Activated CD8-positive, alpha-beta memory T cell treated with anti-CD3 and anti-CD28 coated beads, Interleukin-2, amount 50 U/mL, for 24 hours (primary cell): Measurements from ENCODE around the gene PHB1.

Experiments used
- DNase-seq: peaks from one replicate; pipeline ENCODE4 v3.0.0-alpha.2; 2020; ENCODE audit errors: extremely low read depth

Gene PHB1

DNA sequence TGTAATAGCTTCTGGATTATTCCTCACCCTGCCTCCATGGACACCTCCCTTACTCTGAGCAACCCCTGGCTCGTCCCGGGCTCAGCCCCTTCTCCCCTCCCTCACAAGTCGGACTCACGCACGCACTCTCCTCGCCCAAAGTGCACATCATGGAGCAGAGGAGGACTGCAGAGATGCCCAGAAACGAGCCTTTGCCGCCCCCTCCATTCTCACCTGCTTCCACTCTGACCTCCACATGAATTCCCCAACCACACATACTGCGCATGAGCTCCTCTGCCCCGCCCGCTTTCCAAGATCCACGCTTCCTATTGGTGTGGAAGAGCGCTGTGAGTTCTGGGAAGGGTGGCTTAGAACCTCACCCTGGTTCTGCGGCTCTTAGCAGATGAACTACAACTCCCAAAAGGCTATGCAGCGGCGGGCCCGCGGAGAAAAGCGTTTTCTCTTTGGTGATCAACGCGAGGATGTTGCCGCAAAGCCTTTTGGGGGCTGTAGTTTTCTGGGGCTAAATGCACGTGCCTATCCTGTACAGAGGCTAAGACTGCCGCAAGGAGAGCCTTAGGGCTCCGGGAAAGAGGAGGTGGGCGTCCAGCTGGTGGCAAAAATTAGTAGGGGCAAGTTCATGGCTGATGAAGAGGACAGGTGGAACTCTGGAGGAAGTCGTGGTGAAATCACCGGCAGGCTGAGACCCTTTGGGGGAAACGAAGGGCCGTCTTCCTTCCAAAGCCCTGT, at the start of gene PHB1:
Gene PHB1, minus strand, starts transcription at position 261 of the 729 bp plus-strand sequence. CDS start 1,618 bp downstream, outside the sequence.
- peak; percentile 89 for DNase-seq

DNA sequence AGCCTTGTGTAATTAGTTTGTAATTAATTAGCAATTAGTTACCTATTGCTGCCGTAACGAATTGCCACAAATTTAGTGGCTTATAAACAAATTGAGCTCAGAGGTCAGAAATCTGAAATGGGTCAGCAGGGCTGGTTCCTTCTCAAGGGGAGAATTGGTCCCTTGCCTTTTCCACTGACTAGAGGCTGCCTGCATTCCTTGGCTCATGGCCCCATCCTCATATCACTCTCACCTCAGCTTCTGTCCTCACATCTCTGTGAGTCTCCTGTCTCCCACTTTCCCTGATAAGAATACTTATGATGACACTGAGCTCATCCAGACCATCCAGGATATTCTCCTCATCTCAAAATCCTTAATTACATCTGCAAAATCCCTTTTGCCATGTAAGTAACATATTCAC, 49.4 kb upstream of the PHB1 start:
- DNase-seq = no peak

DNA sequence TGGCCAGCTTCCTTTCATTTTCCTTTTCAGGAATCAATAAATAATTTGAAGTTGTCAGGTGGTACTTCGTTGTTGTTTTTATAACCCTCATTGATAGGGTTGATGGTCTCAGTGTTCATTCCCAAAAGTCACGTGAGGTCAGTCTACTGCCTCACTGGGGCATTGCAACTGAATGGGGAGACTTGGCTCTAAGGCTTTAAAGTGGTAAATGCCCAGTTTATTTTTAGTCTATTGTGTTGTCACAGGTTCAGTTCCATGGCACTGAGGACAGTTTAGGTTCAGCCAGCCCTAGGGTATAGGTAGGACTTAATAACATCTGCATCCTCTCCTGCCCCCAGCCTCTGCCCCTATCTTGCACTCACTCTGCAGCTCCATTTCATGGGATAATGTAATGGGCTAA, 46.9 kb upstream of the PHB1 start:
- no peak for DNase-seq

DNA sequence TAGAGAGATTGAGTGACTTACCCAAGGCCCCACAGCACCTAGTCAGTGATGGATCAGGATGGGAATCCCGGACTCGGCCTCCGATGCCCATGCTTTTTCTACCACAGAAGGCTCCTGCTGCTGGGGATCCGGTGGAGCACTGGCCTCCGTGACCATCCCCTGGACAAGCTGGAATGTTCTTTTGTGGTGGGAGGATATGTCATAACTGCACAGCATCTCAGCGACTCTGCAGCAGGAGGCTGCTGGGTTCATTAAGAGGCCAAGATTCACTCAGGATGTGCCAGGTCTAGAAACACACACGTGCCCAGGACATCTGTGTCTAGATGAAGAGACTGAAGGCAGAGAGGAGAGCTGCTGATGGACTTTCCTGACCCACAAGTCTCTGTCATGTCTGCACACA, 45.7 kb upstream of the PHB1 start:
- no peak for DNase-seq

DNA sequence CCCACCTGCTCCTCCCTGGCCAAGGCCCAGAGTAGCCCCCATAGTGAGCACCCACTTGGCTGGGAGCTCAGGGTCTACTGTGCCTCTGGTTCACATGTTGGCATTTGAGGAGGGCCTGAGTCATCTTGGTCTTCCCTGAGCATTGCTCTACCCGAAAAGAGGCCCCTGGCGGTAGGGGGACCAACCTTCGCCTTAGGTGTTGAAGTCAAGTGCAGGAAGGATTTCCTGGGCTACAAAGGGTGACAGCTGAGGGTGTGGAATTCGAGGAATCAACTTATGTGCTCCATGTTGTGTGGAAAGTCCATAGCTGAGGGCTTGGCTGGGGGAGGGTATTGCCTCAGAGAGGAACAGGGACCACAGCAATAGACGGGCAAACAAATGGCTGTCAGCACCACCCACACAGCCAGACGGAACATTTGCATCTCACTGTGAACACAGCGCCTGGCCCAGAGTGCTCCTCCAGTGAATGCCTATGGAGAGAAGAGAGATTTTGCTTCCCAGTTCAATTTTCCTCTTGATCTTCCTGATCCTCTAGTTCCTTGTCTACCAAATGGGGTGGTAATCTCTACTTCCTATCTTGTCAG, 44.8 kb upstream of the PHB1 start:
- no peak for DNase-seq

DNA sequence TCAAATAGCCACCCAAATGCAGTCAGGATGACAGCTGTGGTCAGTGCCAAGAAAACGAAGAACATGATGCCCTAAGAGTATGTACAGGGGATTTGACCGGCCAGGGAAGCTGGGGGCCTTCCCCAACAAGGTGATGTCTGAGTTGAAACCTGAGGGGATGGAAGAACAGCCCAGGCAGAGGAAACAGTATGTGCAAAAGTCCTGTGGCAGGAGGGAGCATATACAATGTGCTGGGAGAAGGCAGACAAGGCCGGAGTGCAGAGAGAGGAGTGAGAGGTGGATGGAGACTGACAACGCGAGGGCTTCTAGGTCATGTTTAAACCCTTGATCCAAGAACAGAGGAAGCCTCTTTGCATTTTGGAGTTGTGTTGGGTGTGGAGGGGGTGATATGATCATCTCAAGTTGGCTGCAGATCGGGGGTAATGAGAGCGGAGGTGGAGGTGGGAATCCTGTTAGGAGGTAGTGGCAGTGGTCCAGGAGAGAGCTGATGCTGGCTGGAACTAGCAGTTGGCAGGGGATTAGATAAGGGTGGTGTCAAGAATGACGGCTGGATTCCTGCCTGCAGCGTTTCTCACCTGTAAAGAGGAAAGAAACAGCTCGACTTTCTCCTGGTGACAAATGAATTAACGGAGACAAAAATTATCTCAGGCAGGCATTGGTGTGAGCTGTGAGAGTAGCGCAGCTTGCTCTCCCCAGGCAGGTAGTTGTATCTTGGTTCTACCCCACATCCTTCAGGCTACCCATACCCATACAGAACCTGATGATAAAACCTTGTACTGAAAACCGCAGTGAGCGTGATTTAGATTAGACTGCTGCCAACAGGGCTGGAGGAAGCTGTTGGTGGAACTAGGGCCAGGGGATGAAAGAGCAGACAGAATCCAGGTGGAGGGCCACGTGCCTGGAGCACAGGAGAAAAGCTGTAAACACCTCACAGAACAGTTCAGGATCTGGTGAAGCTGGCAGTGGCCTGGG, 43.2 kb upstream of the PHB1 start:
- no peak for DNase-seq

DNA sequence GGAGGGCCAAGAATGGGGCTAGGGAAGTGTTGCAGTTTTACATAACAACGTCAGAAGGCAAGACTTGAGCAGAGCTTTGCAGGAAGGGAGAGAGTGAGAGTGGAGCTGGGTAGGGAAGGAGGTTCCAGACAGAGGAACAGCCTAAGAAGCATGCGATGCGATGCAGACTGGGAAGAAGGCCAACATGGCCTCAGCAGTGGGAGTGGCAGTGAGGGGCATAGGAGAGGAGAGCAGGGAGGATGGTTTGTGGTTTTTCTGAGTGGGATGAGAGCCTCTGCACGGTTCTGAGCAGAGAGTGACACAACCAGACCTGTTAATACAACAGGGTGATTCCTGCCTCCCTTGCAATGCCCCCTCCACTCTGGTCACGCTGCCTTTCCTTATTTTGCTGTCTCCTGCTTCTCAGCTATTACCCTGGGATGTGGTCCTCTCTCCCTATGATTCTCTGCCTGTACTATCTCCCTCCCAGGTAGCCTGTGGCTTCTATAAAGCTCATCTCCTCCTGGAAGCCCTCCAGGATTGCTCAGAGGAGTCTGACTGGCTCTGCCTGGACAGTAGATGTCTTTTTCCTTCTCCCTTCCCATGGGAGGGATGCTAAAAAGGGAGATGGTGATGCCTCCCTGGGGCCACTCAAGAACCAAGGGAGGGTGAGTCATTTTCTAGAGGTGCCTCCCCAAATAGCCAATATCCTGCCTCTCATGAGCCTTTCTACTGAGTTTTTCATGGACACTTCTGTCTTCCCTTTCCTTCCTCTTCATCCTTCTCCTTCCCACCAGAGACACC, 41.7 kb upstream of the PHB1 start:
- no peak for DNase-seq

DNA sequence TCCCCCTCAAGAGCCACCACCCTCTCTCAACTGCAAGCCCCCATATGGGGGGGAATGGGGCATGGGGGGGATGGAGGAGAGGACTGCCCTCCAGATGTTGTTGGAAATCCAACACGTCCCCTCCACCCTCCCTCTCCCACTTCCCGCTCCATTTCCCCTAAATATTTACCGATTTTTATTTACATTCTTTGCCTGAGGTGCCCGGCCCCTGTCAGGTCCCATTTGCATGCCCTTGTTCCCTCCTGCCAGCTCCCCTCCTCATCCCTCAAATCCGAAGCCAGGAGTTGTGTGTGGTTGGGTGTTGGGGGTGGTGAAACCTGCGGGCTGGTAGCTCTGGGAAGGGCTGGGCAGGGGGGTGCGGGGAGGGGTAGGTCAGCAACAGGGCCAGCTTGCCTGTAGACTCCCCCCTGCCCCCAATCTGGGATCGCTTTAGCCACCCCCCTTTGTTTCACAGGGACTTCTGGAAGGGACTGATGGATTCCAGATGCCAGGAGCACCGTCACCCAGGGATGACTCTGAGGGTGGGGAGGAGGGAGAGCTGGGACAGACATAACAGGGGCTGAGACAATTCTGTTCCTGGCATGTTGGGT, 40.7 kb upstream of the PHB1 start:
- no peak for DNase-seq

DNA sequence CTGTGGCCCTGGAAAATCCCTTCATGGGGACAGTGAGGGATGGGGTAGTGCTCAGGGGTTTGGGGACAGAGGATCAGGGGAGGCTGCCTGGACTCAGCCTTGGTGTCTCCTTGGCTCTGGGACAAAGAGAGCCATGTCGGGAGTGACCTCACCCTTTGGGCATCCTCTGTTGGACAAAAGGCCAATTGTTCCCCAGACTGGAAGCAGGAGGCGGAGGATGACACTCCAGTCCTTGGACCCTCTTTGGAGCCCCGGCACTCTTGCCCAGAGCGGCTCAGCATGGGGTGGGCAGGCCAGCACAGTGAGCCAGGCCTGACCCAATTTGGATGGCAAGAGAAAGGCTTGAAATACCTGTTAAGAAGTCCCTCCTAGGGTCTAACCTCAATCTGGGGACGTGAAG, 39.4 kb upstream of the PHB1 start:
- no peak for DNase-seq

DNA sequence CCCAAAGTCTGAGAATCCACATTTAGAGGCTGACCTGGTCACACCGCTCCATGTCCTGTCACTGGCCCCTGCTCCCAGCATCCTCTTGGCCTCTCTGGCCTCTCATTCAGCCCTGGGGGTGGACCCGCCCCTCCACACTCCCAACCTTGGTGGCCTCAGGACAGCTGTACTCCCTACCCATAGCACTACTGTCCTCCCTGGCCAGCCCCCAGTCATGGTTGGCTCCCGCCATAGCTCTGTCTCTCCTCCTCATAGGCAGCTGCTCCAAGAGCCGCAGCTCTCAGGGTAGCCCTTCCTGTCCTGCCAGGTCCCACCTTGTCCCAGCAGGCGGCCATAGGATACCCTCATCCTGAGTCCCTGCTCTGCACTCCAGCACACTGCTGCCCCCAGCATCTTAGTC, 38.0 kb upstream of the PHB1 start:
- no peak for DNase-seq

DNA sequence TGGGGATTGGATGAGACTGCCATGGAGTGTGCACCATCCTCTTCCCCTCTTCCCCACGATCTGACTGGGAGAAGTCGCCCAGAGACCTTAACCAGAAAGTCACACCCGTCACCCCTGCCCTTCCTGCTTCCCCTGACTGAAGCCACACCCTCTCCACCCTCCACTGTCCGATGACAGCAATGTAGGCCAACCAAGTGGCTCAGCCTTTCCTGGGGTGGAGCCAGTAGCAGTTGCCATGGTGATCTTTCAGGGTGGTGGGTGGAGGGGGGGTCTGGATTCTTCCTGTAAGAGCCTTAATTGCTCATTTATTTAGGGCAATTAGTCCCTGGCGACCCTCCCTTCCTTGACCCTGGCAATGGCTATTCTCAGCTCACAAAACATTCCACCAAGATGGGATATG, 37.5 kb upstream of the PHB1 start:
- no peak for DNase-seq

DNA sequence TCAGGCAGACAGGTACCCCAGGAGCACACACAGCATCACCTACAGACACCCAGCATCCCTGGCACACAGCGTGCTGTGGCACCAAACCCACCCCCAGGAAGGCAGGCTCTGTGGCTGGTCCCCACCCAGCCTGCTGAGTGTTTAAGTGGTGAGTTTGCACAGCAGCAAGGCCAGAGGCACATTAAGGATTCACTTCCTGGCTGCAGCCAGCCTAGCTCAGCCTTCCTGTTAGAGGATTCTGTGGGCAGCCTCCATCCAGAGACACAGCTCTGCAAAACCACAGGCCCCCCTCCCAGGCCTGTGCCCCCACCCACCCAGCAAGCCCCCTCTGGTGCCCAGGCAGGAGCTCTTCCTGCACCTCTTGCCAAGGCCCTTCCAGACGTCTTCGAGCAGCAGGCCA, 36.1 kb upstream of the PHB1 start:
- no peak for DNase-seq

DNA sequence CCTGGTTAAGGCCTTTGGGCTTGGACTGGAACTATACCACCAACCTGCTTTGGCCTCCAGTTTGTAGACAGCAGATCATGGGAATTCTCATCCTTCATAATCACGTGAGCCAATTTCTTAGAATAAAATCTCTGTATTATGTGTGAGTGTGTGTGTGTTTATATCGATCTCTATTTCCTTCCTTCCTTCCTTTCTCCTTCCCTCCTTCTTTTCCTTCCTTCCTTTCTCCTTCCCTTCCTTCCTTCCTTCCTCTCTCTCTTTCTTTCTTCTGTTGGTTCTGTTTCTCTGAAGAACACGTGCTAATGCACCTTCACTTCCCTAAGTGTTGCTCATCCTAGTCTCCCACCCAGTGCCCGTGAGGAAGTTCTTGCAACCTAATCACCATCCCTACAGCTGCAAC, 35.5 kb upstream of the PHB1 start:
- no peak for DNase-seq

DNA sequence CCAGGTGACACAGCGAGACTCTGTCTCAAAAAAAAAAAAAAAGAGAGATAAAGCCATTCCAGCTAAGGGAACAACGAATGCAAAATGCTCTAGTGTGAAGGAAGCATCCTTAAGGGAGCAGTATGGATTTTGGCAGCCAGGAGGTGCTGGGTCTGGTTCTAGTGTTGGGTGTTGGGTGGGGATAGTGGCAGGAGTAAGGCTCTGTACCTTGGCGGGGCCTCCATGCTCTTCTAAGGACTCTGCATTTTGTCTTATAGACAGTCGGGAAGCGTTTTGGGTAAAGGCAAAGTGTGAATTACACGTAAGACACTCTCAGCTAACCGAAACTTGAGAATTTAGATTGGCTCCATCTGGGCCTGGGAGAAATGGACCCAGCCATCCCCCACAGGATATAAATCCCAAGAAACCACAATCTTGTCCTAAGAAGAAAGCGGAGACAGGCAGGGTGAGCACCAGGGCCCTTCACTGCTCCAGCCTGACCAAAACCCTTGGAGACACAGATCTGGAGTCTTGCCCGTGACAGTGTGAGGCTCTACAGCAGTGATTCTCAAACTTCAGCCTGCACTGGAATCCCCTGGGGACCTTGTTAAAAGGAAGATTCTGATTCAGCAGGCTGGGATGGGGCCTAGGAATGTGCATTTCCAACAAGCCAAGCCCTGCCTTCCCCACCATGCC, 33.1 kb upstream of the PHB1 start:
- DNase-seq = no peak

DNA sequence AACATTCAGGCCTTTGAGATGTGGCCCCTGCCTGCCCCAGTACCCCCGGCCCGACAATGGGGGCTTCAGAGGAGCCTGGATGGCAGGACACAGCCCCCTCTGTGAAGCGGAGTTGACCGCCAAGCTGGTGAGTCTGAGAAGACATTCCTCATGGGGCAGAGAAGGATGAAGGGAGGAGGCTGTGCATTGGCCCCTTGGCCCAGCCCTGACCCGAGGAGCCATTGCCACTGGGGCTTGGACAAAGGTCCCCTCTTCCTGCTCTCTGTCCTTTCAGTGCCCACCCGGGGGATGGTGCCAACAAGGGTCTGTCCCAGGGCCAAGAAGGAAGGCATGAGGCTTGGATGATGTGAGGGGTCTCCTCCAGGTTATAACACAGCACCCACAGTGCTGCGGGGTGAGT, 30.9 kb upstream of the PHB1 start:
- DNase-seq = no peak

DNA sequence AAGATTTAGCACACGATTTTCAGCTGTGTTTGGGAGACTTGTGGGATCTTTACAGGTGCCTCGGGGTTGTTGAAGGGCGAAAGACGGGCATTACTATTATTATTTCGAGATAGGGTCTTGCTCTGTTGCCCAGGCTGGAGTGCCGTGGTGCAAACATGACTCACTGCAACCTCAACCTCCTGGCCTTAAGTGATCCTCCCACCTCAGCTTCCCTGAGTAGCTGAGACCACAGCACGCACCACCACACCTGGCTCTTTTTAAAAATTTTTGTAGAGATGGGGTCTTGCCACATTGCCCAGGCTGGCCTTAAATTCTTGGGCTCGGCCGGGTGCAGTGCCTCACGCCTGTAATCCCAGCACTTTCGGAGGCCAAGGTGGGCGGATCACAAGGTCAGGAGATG, 29.7 kb upstream of the PHB1 start:
- no peak for DNase-seq

DNA sequence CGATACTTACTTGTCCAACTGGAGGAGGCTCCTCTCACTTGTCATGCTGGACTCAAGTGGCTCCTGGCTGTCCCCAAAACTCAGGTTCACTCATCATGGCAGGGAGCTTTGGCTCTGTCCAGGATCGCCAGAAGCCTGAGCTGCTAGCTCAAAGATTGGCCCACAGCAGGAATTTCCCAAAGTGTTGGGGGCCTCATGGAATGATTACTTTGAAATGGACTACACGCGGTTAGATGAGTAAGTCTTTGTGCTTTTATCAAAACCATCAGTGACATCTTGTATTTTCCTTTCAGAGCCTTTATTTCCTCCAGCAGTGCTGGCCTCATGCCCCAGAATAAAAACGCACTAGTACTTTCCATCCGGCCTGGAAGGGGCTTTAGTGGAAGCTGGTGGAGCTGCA, 29.2 kb upstream of the PHB1 start:
- DNase-seq = no peak

DNA sequence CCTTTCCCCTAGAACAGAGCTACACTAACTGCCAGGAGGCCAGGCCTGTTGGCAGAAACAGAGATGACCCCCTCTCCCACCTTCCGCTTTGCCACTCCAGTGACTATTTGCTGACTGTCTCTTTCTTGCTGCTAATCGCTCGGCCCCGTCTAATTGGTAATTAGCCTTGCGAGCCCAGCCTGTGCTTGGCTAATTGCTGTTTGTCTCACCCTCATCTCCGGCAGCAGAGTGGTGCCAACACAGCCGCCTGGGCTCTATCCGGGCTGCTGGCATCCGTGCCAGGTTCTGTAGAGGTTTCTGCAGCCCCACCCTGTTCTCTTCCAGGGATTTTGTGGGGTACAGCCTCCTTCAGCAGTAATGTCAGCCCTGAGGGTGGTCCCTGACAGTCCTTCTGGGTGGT, 27.4 kb upstream of the PHB1 start:
- DNase-seq = no peak

DNA sequence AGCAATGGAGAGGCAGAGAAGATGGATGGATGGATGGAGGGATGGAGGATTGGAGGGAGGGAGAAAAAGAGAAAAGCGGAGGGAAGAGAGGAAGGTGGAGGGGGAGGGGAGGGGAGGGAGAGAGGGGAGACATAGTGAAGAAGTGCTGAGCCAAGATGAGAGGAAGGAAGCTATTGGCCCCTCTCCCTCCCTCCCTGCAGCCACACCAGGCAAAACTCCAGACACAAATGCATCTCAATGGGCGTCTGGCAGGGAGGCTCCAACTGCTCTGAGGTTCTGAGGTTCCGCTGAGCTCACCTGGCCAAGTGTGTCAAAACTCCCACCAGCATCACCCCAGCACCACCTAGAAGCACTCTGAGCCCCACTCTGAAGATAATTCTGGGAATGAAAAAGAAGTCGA, 26.9 kb upstream of the PHB1 start:
- DNase-seq = no peak

DNA sequence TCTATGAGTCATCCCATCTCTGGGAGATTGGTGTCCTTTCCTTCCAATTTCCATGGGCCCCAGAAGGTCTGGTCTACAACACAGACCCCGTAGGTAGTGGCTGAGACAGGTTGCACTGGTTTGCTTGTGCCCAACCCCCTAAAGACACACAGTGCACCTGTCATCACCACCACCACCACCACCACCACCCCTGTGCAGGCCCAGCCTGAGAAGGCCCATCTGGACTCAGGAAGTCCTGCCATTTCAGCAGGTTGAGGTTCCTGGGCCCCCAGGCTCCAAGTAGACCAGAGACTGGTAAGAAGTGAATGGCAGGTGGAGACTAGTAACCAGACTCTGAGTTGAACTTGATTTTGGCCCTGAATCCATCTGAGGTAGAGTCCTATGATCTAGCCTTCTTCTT, 25.9 kb upstream of the PHB1 start:
- no peak for DNase-seq
